Endodermal cell (in vitro differentiated cells): ENCODE data around the gene REPIN1. TPM values are rescaled to one million over a fixed set of nuclear protein-coding genes. Genes with fewer than 3 reads are reported as not detected.

ENCODE experiments used
- DNase-seq: peaks from one replicate; pipeline ENCODE4 v3.0.0-alpha.2; 2017
- H3K27ac ChIP-seq: 2 replicates; pipeline ENCODE4 v1.5.1; 2013; ENCODE audit warnings: mild to moderate bottlenecking, low read depth, low read length, moderate library complexity
- H3K27me3 ChIP-seq: 2 replicates; pipeline ENCODE4 v1.6.1; 2013; ENCODE audit warnings: mild to moderate bottlenecking, low read length, moderate library complexity; ENCODE audit not compliant: insufficient read depth, control insufficient read depth, poor library complexity, severe bottlenecking
- H3K36me3 ChIP-seq: 2 replicates; pipeline ENCODE4 v1.7.0; 2013; ENCODE audit warnings: mild to moderate bottlenecking, low read length, moderate library complexity; ENCODE audit not compliant: control insufficient read depth, insufficient read depth
- H3K4me1 ChIP-seq: one replicate; pipeline ENCODE4 v1.7.0; 2013; ENCODE audit warnings: low read length; ENCODE audit not compliant: control insufficient read depth, insufficient read depth
- H3K4me3 ChIP-seq: 2 replicates; pipeline ENCODE4 v1.5.1; 2013; ENCODE audit warnings: mild to moderate bottlenecking, low read length, moderate library complexity
- H3K9ac ChIP-seq: 2 replicates; pipeline ENCODE4 v1.6.1; 2013; ENCODE audit warnings: mild to moderate bottlenecking, low read length, moderate library complexity; ENCODE audit not compliant: poor library complexity, severe bottlenecking; ENCODE audit errors: extremely low read depth
- H3K9me3 ChIP-seq: 2 replicates; pipeline ENCODE4 v1.6.1; 2013; ENCODE audit warnings: mild to moderate bottlenecking, low read length, moderate library complexity; ENCODE audit not compliant: control insufficient read depth
- H3K27ac Mint-ChIP-seq: 2 replicates; pipeline ENCODE4 v1.8.0; 2020; ENCODE audit warnings: mixed read lengths
- H3K27me3 Mint-ChIP-seq: 2 replicates; pipeline ENCODE4 v1.8.0; 2021; ENCODE audit warnings: mild to moderate bottlenecking, mixed read lengths; ENCODE audit not compliant: insufficient read depth
- H3K36me3 Mint-ChIP-seq: 2 replicates; pipeline ENCODE4 v1.8.0; 2020; ENCODE audit warnings: low read depth, mixed read lengths
- H3K4me1 Mint-ChIP-seq: 2 replicates; pipeline ENCODE4 v1.8.0; 2020; ENCODE audit warnings: mixed read lengths
- H3K4me3 Mint-ChIP-seq: 2 replicates; pipeline ENCODE4 v1.8.0; 2020; ENCODE audit warnings: mild to moderate bottlenecking, moderate library complexity, mixed read lengths
- H3K9me3 Mint-ChIP-seq: 2 replicates; pipeline ENCODE4 v1.8.0; 2020; ENCODE audit warnings: mild to moderate bottlenecking, mixed read lengths
- WGBS, 2 experiments: methylation state at CpG; one replicate each; pipeline versions ENCODE4 v1.1.5 to v1.1.7; 2013; ENCODE audit warnings: missing lambda C conversion rate in 2 of 2, mixed read lengths in 1 of 2; ENCODE audit not compliant: insufficient coverage in 1 of 2, insufficient read length in 1 of 2; 5-methylcytosine and 5-hydroxymethylcytosine counted together
- total RNA-seq, 2 donors: library from RNA; stranded (reverse); fragmentation: NEBNext Ultra II Directional in 1 of 2; extraction: Animal tissue kit (Norgen Biotek cat#: 25700) in 1 of 2; gene quantifications; 2 replicates in 1 of 2; 3 replicates in 1 of 2; pipeline ENCODE4 v1.2.1, GENCODE V29; 2021
- TF ChIP-seq, protein P1 (sequence below): fragments of 200-600 bp; sonication (generic); conservative IDR thresholded peaks from 2 replicates; pipeline ENCODE4 v1.5.0; 2021; ENCODE audit warnings: antibody characterized with exemption, mild to moderate bottlenecking

The REPIN1 gene
- total RNA-seq, 2 donors from 2014 or later: 85.4 to 94.4 TPM

DNA sequence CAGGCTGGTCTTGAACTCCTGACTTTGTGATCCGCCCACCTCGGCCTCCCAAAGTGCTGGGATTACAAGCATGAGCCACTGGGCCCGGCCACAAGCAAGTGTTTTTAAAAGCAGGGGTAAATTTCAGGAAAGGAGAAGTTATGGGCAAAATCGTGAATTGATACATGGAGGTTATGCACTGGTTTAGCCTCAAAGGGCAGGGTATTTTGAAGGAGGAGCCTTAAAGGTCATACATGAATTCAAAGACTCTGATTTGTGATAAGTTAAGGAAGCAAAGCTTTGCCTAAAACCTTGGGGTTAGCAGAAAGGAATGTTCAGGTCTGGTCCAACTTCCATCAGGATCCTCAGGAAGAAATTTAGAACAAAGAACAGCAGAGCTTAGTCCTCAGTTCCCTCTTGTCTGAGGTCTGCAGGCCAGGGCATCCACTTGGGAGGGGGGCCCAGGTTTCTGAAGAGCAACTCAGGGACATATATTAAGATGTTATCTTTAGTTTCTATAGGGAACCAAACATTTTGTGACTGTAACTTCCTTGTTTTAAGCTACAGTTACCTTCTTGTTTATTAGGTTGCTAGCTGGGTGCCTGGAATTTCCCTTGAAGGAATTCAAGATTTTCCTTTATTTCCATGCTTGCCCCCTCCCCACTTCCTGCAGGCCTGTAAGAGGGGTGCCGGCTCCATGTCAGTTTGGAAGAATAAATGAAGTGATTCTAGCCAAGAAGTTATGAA, 2.8 kb upstream of the REPIN1 start:
- H3K36me3 ChIP-seq: peaks cover 6% of the 10 kb centered on the region
- peak overlapping the region; percentile 8 for H3K9ac ChIP-seq
- no peak overlapping the region for H3K4me3 ChIP-seq
- H3K4me1 ChIP-seq: peaks cover 10% of the 10 kb centered on the region
- TF ChIP-seq, protein P1, sequence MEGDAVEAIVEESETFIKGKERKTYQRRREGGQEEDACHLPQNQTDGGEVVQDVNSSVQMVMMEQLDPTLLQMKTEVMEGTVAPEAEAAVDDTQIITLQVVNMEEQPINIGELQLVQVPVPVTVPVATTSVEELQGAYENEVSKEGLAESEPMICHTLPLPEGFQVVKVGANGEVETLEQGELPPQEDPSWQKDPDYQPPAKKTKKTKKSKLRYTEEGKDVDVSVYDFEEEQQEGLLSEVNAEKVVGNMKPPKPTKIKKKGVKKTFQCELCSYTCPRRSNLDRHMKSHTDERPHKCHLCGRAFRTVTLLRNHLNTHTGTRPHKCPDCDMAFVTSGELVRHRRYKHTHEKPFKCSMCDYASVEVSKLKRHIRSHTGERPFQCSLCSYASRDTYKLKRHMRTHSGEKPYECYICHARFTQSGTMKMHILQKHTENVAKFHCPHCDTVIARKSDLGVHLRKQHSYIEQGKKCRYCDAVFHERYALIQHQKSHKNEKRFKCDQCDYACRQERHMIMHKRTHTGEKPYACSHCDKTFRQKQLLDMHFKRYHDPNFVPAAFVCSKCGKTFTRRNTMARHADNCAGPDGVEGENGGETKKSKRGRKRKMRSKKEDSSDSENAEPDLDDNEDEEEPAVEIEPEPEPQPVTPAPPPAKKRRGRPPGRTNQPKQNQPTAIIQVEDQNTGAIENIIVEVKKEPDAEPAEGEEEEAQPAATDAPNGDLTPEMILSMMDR: no peak
- H3K27ac Mint-ChIP-seq: no peak overlapping the region
- H3K9me3 ChIP-seq: no peaks in the 10 kb centered on the region
- DNase-seq: no peak
- 66 to 80% methylated on average over 4 to 5 of the region's 5 CpGs for WGBS, 2 experiments
- H3K27me3 Mint-ChIP-seq: no peaks in the 10 kb centered on the region
- H3K36me3 Mint-ChIP-seq: peaks cover 8% of the 10 kb centered on the region
- no peak overlapping the region for H3K27ac ChIP-seq
- no peaks in the 10 kb centered on the region for H3K27me3 ChIP-seq
- no peak overlapping the region for H3K4me3 Mint-ChIP-seq
- H3K9me3 Mint-ChIP-seq: no peaks in the 10 kb centered on the region
- peaks cover 22% of the 10 kb centered on the region for H3K4me1 Mint-ChIP-seq

DNA sequence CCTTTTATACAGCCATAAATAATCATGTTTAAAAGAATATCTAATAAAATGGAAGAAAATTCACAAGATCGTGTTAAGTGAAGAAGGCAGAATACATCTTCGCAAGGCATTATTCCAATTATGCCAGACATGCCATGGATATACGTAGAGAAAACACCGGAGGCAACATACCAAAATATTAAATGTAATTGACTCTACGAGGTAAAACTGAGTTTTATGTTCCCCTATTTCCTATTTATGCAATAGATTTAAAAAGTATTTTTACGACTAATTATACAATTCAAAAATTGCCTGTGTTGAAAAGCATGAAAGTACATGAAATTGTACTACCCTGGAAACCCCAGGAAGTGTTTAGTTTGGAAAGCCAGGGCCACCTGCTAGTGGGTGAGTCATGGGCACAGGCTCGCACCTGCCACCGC, 936 bp upstream of the REPIN1 start:
- WGBS, 2 experiments: 60 to 77% methylated on average over 5 to 8 of the region's 8 CpGs
- Histone ChIP-seq H3K27me3 (no peaks in the 10 kb centered on the region), H3K36me3 (peaks cover 22% of the 10 kb centered on the region), H3K9ac (peak overlapping the region; percentile 96), H3K4me3 (peak overlapping the region; percentile 88), H3K9me3 (no peaks in the 10 kb centered on the region), H3K4me1 (peaks cover 12% of the 10 kb centered on the region), H3K27ac (peak overlapping the region; percentile 96)
- peaks cover 18% of the 10 kb centered on the region for H3K4me1 Mint-ChIP-seq
- no peak for DNase-seq
- H3K27me3 Mint-ChIP-seq: no peaks in the 10 kb centered on the region
- no peaks in the 10 kb centered on the region for H3K9me3 Mint-ChIP-seq
- peak overlapping the region; percentile 97 for H3K4me3 Mint-ChIP-seq
- H3K36me3 Mint-ChIP-seq: peaks cover 14% of the 10 kb centered on the region
- TF ChIP-seq, protein P1: no peak
- peak overlapping the region; percentile 91 for H3K27ac Mint-ChIP-seq

DNA sequence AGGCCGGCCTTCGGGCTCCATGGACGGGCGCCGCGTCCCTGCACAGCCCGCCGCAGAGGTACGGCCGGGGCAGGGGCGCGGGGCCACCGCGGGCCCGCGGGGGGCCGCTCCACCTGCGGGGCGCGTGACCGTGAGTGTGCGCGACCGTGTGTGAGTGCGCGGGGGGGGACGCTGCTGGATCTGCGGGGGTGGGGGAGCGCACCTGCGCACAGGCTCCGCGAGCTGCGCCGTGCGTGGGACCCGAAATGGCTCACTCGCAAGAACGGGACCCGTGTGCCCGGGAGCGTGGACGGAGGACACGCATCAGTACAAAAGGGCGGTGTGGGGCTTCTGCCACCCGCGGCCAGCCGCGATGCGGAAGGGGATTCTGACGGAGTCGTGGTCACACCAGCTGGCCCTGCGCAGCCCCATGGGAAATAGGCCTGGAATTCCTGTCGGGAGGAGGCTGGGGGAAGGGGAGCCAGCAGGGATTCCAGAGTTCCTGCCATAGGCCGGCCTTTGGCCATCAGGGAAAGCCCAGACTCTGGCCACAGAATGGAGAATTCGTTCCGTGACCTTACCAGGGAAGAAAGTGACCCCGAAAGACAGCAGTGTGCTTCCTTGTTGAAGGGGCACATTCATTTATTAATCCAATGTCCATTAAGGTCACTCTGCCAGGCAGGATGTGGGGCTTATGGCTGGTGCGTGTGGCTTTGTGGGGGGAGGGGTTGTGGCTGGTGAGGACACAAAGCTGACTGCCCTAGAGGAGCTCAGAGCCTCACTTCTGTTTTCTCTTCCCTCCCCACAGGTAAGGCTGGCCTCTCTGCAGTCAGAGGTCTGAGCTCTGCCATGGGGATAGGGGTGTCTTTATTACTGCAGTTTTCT, 494 bp downstream of the REPIN1 start:
- Histone ChIP-seq H3K4me1 (peaks cover 20% of the 10 kb centered on the region), H3K36me3 (peaks cover 35% of the 10 kb centered on the region), H3K27ac (peak overlapping the region; percentile 96), H3K9ac (peak overlapping the region; percentile 96), H3K4me3 (peak overlapping the region; percentile 88), H3K27me3 (no peaks in the 10 kb centered on the region), H3K9me3 (no peaks in the 10 kb centered on the region)
- no peaks in the 10 kb centered on the region for H3K27me3 Mint-ChIP-seq
- 0% methylated on average over 8 to 57 of the region's 58 CpGs for WGBS, 2 experiments
- H3K4me3 Mint-ChIP-seq: peak overlapping the region; percentile 97
- TF ChIP-seq, protein P1: no peak
- peak overlapping the region; percentile 100 for H3K27ac Mint-ChIP-seq
- peak; percentile 94 for DNase-seq
- H3K4me1 Mint-ChIP-seq: peaks cover 32% of the 10 kb centered on the region
- no peaks in the 10 kb centered on the region for H3K9me3 Mint-ChIP-seq
- H3K36me3 Mint-ChIP-seq: peaks cover 27% of the 10 kb centered on the region
